ENCODE measurements around the gene DYRK1A. TPM values are rescaled to one million over a fixed set of nuclear protein-coding genes. Genes with fewer than 3 reads are reported as not detected.

DYRK1A gene
- polyA plus RNA-seq, 1 donor from 2014 or later = 94.8 TPM

DNA sequence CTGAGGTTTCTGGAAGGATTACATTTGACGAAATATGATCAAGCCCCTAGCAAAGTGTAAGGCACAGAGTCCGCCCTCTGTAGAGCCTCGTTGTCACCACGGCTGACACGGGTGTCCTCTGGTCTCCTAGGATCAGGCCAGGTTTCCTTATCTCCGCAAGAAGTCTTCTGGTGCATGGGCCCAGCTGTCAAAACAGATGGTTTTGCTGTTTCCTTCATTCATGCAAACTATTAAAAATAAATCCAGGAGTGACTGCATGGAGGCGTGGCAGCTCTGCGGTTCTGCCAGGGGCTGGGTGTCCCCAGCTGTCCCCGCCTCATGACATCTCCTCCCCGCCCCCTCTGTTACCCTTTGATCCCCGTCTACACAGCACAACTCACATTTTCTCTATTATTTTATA is 209.0 kb downstream of the DYRK1A start:
- TF ChIP-seq RAD21 (conservative IDR thresholded peaks at IDR 0.05) = no peak
- no peak for TF ChIP-seq POLR2AphosphoS5 (IDR thresholded peaks at IDR 0.05)
- no peak for TF ChIP-seq SMC3 (conservative IDR thresholded peaks at IDR 0.05; ENCODE audit: poor library complexity)
- no peak for TF ChIP-seq EP300 (conservative IDR thresholded peaks at IDR 0.05; ENCODE audit: poor library complexity, severe bottlenecking)
- TF ChIP-seq TAF1 (IDR thresholded peaks at IDR 0.05; ENCODE audit: low read depth) = no peak
- no peak for TF ChIP-seq EZH2 (IDR thresholded peaks at IDR 0.05; ENCODE audit: borderline replicate concordance, insufficient read depth, low read length, poor library complexity, severe bottlenecking)
- TF ChIP-seq, protein P1, sequence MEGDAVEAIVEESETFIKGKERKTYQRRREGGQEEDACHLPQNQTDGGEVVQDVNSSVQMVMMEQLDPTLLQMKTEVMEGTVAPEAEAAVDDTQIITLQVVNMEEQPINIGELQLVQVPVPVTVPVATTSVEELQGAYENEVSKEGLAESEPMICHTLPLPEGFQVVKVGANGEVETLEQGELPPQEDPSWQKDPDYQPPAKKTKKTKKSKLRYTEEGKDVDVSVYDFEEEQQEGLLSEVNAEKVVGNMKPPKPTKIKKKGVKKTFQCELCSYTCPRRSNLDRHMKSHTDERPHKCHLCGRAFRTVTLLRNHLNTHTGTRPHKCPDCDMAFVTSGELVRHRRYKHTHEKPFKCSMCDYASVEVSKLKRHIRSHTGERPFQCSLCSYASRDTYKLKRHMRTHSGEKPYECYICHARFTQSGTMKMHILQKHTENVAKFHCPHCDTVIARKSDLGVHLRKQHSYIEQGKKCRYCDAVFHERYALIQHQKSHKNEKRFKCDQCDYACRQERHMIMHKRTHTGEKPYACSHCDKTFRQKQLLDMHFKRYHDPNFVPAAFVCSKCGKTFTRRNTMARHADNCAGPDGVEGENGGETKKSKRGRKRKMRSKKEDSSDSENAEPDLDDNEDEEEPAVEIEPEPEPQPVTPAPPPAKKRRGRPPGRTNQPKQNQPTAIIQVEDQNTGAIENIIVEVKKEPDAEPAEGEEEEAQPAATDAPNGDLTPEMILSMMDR (IDR thresholded peaks at IDR 0.05; ENCODE audit: poor library complexity, severe bottlenecking) = no peak
- no peak for TF ChIP-seq MXI1 (conservative IDR thresholded peaks at IDR 0.05; ENCODE audit: poor library complexity, severe bottlenecking)
- TF ChIP-seq, protein P2, sequence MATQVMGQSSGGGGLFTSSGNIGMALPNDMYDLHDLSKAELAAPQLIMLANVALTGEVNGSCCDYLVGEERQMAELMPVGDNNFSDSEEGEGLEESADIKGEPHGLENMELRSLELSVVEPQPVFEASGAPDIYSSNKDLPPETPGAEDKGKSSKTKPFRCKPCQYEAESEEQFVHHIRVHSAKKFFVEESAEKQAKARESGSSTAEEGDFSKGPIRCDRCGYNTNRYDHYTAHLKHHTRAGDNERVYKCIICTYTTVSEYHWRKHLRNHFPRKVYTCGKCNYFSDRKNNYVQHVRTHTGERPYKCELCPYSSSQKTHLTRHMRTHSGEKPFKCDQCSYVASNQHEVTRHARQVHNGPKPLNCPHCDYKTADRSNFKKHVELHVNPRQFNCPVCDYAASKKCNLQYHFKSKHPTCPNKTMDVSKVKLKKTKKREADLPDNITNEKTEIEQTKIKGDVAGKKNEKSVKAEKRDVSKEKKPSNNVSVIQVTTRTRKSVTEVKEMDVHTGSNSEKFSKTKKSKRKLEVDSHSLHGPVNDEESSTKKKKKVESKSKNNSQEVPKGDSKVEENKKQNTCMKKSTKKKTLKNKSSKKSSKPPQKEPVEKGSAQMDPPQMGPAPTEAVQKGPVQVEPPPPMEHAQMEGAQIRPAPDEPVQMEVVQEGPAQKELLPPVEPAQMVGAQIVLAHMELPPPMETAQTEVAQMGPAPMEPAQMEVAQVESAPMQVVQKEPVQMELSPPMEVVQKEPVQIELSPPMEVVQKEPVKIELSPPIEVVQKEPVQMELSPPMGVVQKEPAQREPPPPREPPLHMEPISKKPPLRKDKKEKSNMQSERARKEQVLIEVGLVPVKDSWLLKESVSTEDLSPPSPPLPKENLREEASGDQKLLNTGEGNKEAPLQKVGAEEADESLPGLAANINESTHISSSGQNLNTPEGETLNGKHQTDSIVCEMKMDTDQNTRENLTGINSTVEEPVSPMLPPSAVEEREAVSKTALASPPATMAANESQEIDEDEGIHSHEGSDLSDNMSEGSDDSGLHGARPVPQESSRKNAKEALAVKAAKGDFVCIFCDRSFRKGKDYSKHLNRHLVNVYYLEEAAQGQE (IDR thresholded peaks at IDR 0.05; ENCODE audit: borderline replicate concordance) = no peak
- H3K4me2 ChIP-seq (ENCODE audit: low read length) = no peak overlapping the region
- H3K27ac ChIP-seq (ENCODE audit: low read length) = no peak overlapping the region
- H3K79me2 ChIP-seq (replicated peaks; ENCODE audit: insufficient read depth, low read length) = no peaks in the 10 kb centered on the region
- H3K4me3 ChIP-seq (ENCODE audit: low read length) = no peak overlapping the region
- H3K27me3 ChIP-seq (ENCODE audit: insufficient read depth, low read depth, low read length) = no peaks in the 10 kb centered on the region
- no peaks in the 10 kb centered on the region for H3F3A ChIP-seq (ENCODE audit: insufficient read depth, low read length, poor library complexity, severe bottlenecking)
- no peak overlapping the region for H2AFZ ChIP-seq (ENCODE audit: low read depth, low read length)
- no peaks in the 10 kb centered on the region for H3K9me2 ChIP-seq (ENCODE audit: insufficient read depth, low read length)
- no peaks in the 10 kb centered on the region for H3K36me3 ChIP-seq (ENCODE audit: insufficient read depth, low read length)
- H4K20me1 ChIP-seq (ENCODE audit: insufficient read depth) = no peaks in the 10 kb centered on the region
- peaks cover 11% of the 10 kb centered on the region for H3K9me3 ChIP-seq (ENCODE audit: low read length)
- H3K9ac ChIP-seq (ENCODE audit: low read length) = no peak overlapping the region

Other genes with a start within 250 kb of the DYRK1A start
- gene VPS26C, start 99.4 kb upstream of the DYRK1A start, polyA plus RNA-seq = 46.9 and 55.5 TPM in 2 replicates